Smooth muscle cell of the umbilical artery (primary cell): ENCODE data around the gene C6. TPM values are rescaled to one million over a fixed set of nuclear protein-coding genes. Genes with fewer than 3 reads are reported as not detected.

ENCODE experiments used
- total RNA-seq: library from RNA; depleted of rRNA; stranded (reverse); fragments of >200 nt; gene quantifications from 2 replicates; pipeline ENCODE4 v1.2.3, GENCODE V29; 2014

The C6 gene
- total RNA-seq, result not detected in 2 replicates

GRCh38 chr5:41213340-41213739 is at the start of gene C6:
Gene C6 (minus strand): TSS chr5:41213532. CDS start chr5:41203230, 10,302 bp downstream.

Other genes starting within 250 kb of the C6 start
- not detected in 2 replicates for gene MROH2B, start 142.2 kb downstream of the C6 start, total RNA-seq